Stimulated activated CD8-positive, alpha-beta memory T cell treated with anti-CD3 and anti-CD28 coated beads, Interleukin-4, amount 100 ng/mL, for 1 hour (primary cell): ENCODE data around the gene CA14.
"Not testable (repeated sequence)": the region's sequence is repeated elsewhere in the genome, so short reads cannot be mapped to it uniquely, and the experiment has no call there.

Experiments used
- DNase-seq, 2 donors: peaks; one replicate each; pipeline ENCODE4 v3.0.0-alpha.2; 2020; ENCODE audit warnings: low read depth in 2 of 2, low spot score in 1 of 2

Gene CA14

DNA sequence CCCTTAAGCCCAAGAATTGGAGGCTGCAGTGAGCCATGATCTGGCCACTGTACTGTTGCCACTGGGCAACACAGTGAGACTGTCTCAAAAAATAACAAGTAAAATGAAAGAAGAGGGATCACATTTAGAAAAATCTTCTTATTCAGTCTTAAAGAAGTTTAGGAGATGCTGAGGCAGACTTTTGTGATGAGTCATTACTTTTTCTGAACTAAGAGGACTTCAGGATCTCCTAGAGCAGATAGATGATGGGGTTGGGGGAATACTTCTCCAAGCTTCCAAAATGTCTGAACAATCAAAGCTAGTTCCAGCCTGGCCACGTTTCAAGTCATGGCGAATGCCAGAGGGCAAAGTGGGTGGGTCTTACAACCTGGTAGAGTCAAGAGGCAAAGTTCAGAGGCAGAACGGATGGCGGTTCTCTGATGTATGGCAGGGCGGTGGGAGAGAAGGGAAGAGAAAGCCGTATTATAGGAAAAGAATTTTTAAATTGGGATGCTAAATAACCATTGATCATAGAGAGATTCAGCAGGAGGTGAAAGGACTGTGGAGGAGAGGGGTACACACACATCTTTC lies 22.6 kb downstream of the CA14 start:
- no peak for DNase-seq

DNA sequence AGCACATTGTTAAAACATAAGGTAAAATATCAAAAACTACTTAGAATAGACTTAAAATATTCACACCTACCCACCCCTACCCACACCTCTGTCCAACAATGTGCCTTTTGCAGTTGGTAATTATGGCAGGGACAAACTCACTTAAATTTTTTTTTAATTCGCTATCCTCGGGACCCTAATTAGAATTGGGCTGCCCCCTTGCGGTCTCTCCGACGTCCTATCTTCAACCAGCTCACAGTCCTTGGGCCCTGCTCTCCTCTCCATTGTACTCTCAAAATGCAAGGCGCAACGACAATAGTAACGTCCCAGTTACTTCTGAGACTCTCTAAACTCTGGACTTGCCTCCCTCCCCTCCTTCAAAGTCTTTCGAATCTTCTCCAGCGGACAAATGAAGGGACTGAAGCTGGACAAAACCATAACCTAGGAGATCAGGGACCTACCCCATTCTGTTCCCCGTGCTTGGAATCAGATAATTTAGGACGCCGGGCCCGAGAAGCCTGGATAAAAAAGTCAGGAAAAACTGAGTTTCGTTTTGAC lies 23.7 kb downstream of the CA14 start:
- peak in 1 of 2 donors; percentile 33 for DNase-seq

GRCh38 chr1:150281758-150282557 lies 24.4 kb downstream of the CA14 start, which contains the start of gene CIART:
TSS of gene CIART (plus strand) at chr1:150282554. CDS start at chr1:150283268, 714 bp downstream.
- DNase-seq, result peak; percentile 38 to 57

DNA sequence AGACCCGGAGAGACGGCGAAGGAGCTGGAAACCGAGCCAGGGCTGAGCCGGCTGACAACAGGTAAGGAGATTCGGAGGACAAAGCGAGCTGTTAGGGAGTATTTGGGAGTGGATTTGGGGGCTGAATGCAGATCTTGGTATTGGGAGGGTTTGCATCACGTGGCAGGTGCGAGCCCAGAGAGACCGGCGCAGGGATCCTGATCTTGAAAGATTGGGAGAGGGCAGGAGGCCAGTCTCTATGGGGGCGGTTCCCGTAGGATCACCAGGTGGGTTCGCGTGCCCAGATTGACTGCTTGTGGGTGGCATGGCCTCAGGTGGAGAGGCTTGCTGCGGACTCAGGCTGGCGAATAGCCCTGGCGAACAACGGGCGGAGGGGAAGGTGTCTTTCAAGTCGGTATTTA lies 25.0 kb downstream of the CA14 start:
- DNase-seq, result no peak

DNA sequence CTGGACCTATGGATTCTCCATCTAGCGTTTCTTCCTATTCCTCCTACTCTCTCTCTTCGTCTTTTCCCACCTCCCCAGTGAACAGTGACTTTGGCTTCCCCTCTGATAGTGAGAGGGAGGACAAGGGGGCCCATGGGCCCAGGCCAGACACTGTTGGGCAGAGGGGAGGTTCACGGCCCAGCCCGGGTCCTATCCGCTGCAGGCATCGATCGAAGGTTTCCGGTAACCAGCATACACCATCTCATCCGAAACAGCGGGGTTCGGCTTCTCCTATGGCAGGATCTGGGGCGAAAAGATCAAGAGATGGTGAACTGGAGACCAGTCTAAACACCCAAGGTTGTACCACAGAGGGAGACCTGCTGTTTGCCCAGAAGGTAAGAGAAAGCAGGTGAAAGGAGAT lies 25.7 kb downstream of the CA14 start:
- DNase-seq, result no peak

- no peak for DNase-seq
These were observed 30.8 kb downstream of the CA14 start for GRCh38 chr1:150288382-150288781.

DNA sequence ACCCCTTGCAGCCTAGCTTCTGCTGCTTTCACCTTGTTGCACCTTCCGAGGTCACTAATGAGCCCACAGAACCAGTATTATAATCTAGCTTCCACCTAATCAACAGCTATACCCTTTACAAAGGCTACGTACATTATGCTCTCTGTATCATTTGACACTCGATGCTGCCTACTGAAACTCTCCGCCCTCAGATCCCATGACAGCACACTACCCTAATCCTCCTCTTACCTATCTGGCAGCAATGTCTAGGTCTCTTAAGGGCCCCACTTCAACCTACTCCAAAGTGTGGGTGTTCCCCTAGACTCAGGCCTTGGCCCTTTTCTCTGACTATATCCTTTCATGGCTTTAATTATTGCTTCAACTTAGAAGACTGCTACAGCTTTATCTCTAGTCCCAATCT lies 31.2 kb downstream of the CA14 start:
- no peak for DNase-seq

- DNase-seq, result peak; percentile 62 to 70
These were observed 36.1 kb downstream of the CA14 start, which contains the start of gene MRPS21 for GRCh38 chr1:150293433-150294253. TSS of gene MRPS21 (plus strand) at chr1:150293861. CDS start at chr1:150294367, 506 bp downstream.

GRCh38 chr1:150295476-150295875 lies 37.9 kb downstream of the CA14 start:
- DNase-seq, result no peak

GRCh38 chr1:150299716-150300115 lies 42.1 kb downstream of the CA14 start:
- DNase-seq, result no peak

- no peak for DNase-seq
These were observed 44.8 kb downstream of the CA14 start for GRCh38 chr1:150302338-150302737.

- DNase-seq, result no peak
These were observed 45.3 kb downstream of the CA14 start for GRCh38 chr1:150302902-150303301.

DNA sequence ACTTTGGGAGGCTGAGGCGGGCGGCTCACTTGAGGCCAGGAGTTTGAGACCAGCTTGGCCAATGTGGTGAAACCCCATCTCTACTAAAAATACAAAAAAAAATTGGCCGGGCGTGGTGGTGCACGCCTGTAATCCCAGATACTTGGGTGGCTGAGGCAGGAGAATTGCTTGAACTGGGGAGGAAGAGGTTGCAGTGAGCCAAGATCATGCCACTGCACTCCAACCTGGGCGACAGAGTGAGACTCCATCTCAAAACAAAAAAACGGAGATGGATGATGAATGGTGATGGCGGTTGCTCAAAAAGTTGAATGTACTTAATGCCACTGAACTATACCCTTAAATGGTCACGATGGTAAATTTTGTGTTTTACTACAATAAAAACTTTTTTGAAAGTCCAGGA lies 51.0 kb downstream of the CA14 start:
- not testable (repeated sequence) for DNase-seq

DNA sequence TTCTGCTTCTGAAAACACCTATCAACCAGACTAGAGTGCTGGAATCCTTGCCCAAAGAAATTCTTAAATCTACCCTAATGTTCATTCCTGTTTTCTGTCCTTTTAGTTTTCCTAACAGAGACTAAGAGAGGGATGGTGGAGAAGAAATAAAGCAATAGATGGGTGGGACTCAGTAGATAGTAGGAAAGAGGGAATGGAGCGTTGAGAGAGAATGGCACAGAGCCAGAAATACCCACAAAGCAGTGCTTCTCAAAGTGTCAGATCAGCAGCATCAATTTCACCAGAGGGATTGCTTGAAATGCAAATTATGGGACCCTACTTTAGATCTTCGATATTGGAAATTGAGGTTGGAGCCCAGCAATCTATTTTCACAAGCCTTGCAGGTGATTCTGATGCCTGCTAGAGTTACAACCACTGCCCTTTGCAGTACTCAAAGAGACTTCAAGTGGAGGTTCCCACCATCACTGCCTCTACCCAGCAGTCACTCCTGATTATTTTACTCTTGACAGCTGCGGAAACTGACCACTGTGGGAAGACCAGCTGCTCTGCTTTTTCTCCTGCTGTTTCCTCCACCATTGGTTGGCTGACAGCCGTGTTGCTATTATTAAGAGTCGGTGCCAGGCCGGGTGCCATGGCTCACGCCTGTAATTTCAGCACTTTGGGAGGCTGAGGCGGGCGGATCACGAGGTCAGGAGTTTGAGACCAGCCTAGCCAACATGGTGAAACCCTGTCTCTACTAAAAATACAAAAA lies 52.4 kb downstream of the CA14 start:
- DNase-seq, result no peak

DNA sequence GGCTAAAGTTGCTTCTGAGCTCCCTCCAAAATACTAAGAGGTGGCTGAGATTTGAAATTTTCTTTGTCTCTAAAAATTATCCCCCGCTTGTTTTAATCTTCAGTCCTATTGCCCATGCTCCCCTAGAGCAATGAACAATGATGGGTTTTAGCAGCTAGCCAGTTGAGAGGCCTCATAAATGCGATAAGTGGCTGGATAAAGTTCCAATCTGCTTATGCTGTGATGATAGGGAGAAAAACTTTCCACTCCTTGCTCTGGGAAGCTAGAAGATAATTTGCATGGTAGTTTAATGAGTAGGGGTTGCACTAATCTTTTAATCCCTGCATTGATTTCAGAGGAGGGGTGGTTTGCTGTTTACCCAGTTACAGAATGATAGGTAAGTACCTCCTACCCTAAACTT lies 54.2 kb downstream of the CA14 start:
- no peak for DNase-seq
